HFF-Myc (cell line): Measurements from ENCODE around the gene SLC35F4.

Experiments
- DNase-seq: peaks from one replicate; pipeline ENCODE4 v3.0.0-alpha.2; 2011; ENCODE audit warnings: low read depth; ENCODE audit errors: extremely low read depth
- H3K4me3 ChIP-seq: replicated peaks from 2 replicates; pipeline ENCODE4 v1.5.1; 2011; ENCODE audit warnings: low read depth, mild to moderate bottlenecking, control low read depth, low read length
- TF ChIP-seq, protein P1 (sequence below): IDR thresholded peaks from 2 replicates; pipeline ENCODE4 v1.5.1; 2012; ENCODE audit warnings: mild to moderate bottlenecking, low read depth, low read length, control low read depth; ENCODE audit errors: missing control alignments

SLC35F4 gene

GRCh38 chr14:57865403-57866198 lies at the start of gene SLC35F4:
SLC35F4 (minus strand) TSS chr14:57866092.
- TF ChIP-seq, protein P1, sequence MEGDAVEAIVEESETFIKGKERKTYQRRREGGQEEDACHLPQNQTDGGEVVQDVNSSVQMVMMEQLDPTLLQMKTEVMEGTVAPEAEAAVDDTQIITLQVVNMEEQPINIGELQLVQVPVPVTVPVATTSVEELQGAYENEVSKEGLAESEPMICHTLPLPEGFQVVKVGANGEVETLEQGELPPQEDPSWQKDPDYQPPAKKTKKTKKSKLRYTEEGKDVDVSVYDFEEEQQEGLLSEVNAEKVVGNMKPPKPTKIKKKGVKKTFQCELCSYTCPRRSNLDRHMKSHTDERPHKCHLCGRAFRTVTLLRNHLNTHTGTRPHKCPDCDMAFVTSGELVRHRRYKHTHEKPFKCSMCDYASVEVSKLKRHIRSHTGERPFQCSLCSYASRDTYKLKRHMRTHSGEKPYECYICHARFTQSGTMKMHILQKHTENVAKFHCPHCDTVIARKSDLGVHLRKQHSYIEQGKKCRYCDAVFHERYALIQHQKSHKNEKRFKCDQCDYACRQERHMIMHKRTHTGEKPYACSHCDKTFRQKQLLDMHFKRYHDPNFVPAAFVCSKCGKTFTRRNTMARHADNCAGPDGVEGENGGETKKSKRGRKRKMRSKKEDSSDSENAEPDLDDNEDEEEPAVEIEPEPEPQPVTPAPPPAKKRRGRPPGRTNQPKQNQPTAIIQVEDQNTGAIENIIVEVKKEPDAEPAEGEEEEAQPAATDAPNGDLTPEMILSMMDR = no peak
- H3K4me3 ChIP-seq = no peak within 1 kb of the TSS
- no peak for DNase-seq

GRCh38 chr14:57909626-57910025 lies 43.7 kb upstream of the SLC35F4 start:
- H3K4me3 ChIP-seq = no peak overlapping the region
- no peak for DNase-seq
- TF ChIP-seq, protein P1 = no peak

GRCh38 chr14:57903954-57904353 lies 38.1 kb upstream of the SLC35F4 start:
- no peak for DNase-seq
- TF ChIP-seq, protein P1 = no peak
- H3K4me3 ChIP-seq = no peak overlapping the region

GRCh38 chr14:57898837-57899572 lies 33.1 kb upstream of the SLC35F4 start:
- TF ChIP-seq, protein P1 = no peak

DNA sequence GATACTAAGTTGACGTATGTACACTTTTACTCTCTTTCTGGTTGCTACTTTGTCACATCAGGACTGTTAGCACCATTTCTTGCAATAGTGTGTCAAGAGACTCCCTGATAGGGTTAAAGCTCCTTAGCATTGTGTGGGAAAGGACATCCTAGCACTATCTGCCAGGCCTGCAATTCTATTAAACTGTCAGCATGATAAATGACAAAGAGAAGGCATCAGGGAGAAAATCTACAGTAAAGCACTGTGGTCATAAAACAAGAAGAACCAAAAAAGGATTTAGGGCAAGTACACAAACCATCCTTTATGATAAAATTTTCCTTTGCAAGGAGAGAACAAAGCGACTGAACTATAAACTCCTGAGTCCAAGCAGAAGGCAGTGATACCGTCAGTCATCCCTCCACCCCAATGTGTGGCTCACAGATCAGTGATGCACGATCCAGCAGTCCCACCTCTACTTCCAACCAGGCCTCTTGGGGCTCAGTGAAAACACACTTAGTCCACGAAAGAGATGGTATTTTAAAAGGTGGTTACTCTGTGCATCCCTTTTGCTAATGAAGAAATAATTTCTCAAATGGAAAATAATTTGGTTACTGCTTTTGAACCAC lies 31.4 kb upstream of the SLC35F4 start:
- no peak for DNase-seq
- no peak overlapping the region for H3K4me3 ChIP-seq
- TF ChIP-seq, protein P1 = no peak

More at GRCh38 chr14:57898837-57899572, 33.1 kb upstream of the SLC35F4 start:
- H3K4me3 ChIP-seq = no peak overlapping the region
- DNase-seq = no peak

DNA sequence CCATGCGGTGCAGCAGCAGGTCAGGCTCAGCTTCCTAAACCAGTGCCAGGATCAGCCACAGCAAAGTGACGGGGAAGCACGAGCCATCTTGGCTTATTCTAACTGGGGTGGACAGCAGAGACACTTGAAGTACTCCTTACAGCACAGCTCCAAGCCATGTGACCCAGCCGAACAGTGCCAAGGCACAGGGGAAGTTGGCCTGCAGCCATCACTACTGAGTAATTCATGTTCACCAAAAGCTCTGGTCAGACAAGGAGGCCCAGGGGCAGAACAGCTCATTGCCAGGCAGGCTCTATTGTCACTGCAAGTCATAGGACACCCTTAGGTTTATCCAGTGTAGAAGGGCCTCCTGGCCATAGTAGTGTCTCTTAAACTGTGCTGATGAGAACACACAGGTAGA lies 23.4 kb upstream of the SLC35F4 start:
- peak; percentile 5 for DNase-seq
- no peak overlapping the region for H3K4me3 ChIP-seq
- TF ChIP-seq, protein P1 = no peak
